Measurements from ENCODE around the gene ACACB.

The ACACB gene

GRCh38 chr12:109287811-109288469, 171.6 kb downstream of the ACACB start:
- H3K27ac ChIP-seq: no peak overlapping the region
- TF ChIP-seq CTCF (conservative IDR thresholded peaks at IDR 0.05) (no peak), ZFX (IDR thresholded peaks at IDR 0.05) (no peak)

- no peak overlapping the region for H3K27ac ChIP-seq
- no peak for TF ChIP-seq ZFX (IDR thresholded peaks at IDR 0.05)
- TF ChIP-seq CTCF (conservative IDR thresholded peaks at IDR 0.05): no peak
These were observed 172.2 kb downstream of the ACACB start for GRCh38 chr12:109288571-109288970.

GRCh38 chr12:109289004-109289403, 172.6 kb downstream of the ACACB start:
- no peak overlapping the region for H3K27ac ChIP-seq
- no peak for TF ChIP-seq ZFX (IDR thresholded peaks at IDR 0.05)
- no peak for TF ChIP-seq CTCF (conservative IDR thresholded peaks at IDR 0.05)

GRCh38 chr12:109289551-109289950, 173.2 kb downstream of the ACACB start:
- H3K27ac ChIP-seq: no peak overlapping the region
- no peak for TF ChIP-seq CTCF (conservative IDR thresholded peaks at IDR 0.05)
- no peak for TF ChIP-seq ZFX (IDR thresholded peaks at IDR 0.05)

GRCh38 chr12:109290061-109290460, 173.7 kb downstream of the ACACB start:
- H3K27ac ChIP-seq: no peak overlapping the region
- no peak for TF ChIP-seq ZFX (IDR thresholded peaks at IDR 0.05)
- no peak for TF ChIP-seq CTCF (conservative IDR thresholded peaks at IDR 0.05)

- TF ChIP-seq CTCF (conservative IDR thresholded peaks at IDR 0.05): no peak
- no peak for TF ChIP-seq ZFX (IDR thresholded peaks at IDR 0.05)
- H3K27ac ChIP-seq: no peak overlapping the region
These were observed 174.7 kb downstream of the ACACB start for GRCh38 chr12:109291117-109291516.

- TF ChIP-seq CTCF (conservative IDR thresholded peaks at IDR 0.05) (no peak), ZFX (IDR thresholded peaks at IDR 0.05) (no peak)
These were observed 175.3 kb downstream of the ACACB start for GRCh38 chr12:109291521-109292341.

More at GRCh38 chr12:109291521-109292341, 175.3 kb downstream of the ACACB start:
- H3K27ac ChIP-seq: no peak overlapping the region
